ENCODE data around the gene SH3GL2.

The SH3GL2 gene

DNA sequence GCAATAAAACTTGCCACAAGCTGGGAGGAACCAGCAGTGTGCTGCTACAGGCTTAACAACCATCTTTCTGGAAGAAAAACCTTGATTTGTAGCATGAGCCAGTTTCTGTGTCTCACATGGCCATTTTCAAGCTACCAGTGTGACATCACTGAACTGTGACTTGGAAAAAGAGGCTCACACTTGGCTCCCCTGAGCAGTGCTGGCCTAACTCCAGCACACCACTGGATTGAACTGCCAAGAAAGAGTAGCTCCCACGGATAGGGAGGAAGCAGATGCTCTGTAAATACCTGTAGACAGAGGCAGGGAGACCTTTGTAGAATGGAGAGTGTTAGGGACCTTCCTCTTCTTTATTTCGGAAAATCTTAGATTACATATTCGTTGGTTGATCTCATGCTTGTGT is 197.9 kb downstream of the SH3GL2 start:
- no peak for DNase-seq
- in situ Hi-C loops (cut with HindIII; ENCODE audit: low pct_ligation_motif_present, low pct_unique_long_range_greater_than_20kb, low sequenced_read_pairs): no loop called here

DNA sequence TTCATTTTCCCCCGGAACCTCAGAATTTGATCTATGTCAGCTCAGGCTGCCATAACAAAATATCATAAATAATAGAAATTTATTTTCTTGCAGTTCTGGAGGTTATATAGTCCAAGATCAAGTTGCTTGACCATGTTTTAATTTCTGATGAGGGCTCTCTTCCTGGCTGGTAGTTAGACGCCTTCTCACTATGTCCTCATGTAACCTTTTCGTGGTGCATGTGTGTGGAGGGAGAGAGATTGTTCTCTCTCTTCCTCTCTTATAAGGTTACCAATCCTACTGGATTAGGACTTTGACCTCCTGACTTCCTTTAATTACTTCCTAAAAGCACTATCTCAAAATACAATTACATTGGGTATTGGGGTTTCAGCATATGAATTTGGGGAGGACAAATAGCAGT is 198.6 kb downstream of the SH3GL2 start:
- no peak for DNase-seq
- in situ Hi-C loops (cut with HindIII; ENCODE audit: low pct_ligation_motif_present, low pct_unique_long_range_greater_than_20kb, low sequenced_read_pairs): no loop called here

DNA sequence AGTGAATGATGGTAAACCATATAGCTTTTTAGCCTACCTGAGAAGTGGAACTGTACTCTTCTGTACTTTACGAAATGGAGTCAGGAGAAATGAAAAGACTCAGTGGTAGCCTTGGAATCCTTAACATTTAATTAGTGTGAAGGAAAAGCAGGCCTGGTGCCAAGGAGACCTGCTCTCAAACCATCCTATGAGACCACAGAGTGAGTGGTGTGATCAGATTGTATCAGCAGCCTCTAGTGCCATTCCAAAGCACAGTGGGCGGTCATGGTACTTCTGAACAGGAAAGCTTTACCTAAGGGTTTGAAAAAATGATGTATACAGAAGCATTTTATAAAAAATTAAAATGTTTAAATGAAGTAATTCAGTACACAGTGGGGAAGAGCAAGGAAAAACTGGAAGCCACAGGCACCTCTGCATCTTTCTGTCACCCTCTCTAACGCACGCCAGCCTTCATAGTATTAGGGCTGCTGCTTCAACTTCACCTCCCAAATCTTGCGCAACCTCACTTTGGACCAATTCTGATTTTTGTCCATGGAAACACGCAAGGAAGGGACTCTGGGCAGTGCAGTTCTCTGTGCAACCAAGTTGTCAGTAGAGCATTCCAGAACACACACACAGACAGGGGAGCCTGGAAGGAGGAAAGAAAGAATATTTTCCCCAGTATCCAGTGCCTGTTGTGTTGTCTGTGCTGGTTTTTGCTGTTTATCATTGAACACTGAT is 203.7 kb downstream of the SH3GL2 start:
- DNase-seq: no peak
- in situ Hi-C loops (cut with HindIII; ENCODE audit: low pct_ligation_motif_present, low pct_unique_long_range_greater_than_20kb, low sequenced_read_pairs): no loop called here

DNA sequence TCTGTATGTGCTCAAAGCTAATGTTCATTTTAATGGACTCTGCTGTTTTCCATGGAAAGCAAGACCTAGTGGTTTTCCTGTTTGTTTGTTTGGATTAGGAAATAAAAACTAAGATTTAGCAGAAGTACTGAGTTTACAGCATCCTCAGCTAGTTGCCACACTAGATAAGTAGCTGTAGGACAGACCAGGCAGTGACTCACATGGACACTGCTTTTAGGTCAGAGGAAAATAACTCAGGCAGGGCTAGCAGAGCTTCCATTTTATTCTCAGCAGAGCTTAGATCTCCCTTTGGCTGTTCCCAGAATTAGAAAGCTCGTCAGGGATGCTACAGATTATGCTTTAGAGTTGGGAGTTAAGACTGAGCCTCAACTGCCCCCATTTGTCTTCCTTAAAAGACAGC is 204.4 kb downstream of the SH3GL2 start:
- in situ Hi-C loops (cut with HindIII; ENCODE audit: low pct_ligation_motif_present, low pct_unique_long_range_greater_than_20kb, low sequenced_read_pairs): no loop called here
- no peak for DNase-seq

DNA sequence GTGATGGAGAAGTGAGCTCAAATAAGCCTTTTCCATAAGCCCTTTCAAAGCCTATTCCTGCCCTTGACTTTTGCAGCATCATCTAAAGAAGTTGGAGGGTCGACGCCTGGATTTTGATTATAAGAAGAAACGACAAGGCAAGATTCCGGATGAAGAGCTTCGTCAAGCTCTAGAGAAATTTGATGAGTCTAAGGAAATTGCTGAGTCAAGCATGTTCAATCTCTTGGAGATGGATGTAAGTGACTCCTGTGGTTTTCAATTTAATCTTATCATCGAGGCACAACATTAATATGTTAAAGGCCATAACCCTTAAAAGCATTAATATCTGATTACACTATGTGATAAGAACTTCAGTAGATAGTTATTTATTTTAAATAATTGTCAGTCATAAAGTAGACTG is 210.4 kb downstream of the SH3GL2 start:
- DNase-seq: no peak
- in situ Hi-C loops (cut with HindIII; ENCODE audit: low pct_ligation_motif_present, low pct_unique_long_range_greater_than_20kb, low sequenced_read_pairs): no loop called here

DNA sequence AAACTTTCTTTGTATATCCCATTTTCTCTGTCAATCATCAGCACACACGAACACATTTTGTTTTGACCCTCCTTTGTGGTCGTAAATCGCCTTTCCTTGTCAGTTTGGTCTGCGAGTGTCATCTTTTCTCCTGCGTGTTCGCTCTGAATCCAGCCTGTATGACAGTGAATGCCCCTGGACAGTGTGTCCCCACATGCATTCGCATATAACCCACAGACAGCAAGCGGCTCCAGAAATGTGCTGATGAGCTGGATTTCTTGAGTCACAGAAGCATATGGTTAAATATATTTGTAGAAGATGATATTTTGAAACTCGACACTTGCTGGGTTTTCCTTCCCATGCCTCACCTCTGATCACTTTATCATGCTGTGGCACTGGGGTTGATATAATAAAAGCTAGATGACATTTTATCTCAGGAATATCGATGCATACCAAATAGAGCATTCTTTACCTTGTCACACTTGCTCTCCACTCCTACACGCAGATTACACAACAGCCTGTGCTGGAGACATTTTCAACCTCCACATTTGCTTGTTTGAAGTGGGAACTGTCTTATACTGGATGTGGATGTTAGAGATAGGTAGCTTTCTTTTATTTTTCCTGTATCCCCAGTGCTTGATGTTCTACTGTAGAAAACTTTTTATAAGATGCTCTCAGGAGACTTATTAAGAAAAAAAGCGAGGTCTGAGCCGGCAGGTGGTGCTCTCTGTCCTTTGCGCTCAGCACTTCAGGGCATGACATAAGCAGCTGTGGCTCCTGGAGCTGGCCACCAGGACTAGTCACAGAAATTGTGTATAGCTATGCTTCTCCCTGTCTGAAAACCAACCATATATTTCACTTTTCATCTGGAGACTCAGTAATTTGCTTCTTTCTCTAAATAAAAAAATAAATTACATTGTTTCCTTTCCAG is 215.1 kb downstream of the SH3GL2 start:
- in situ Hi-C loops (cut with HindIII; ENCODE audit: low pct_ligation_motif_present, low pct_unique_long_range_greater_than_20kb, low sequenced_read_pairs): no loop called here
- DNase-seq: peak; percentile 16

DNA sequence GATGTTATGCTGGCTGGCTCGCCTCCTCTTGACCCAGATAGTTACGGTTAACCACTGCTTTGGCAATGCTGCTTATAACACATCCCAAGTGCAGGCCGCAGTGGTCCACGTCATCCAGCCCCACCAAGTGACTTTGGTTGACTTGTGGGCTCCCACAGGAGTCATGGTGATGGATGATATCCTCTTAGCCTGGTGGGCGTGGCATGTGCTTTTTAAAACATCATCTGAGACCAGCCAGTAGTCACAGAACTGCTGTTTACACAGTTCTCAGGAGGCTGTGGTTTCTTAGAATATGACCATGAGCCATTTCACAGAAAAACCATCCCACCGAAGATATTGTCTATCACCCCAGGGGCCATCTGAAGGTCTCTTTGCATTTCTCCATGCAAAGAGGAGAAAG is 216.9 kb downstream of the SH3GL2 start:
- no peak for DNase-seq
- in situ Hi-C loops (cut with HindIII; ENCODE audit: low pct_ligation_motif_present, low pct_unique_long_range_greater_than_20kb, low sequenced_read_pairs): no loop called here

DNA sequence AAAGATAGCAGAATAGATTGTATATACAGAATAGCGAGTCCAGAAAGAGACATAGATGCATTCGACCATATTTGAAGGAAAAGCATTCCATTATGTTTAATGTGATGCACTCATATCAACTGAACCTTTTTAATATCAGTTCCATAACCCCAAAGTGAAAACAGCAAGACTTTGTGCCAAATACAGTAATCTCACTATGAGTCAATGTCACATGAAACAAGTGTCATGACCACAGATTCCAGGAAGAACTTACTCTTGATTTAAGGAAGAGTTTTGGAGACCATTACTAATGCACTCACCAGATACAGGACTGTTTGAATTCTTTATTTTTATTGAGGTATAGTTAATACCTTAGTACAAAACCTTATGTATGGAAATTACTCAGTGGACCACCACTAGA is 220.5 kb downstream of the SH3GL2 start:
- in situ Hi-C loops (cut with HindIII; ENCODE audit: low pct_ligation_motif_present, low pct_unique_long_range_greater_than_20kb, low sequenced_read_pairs): no loop called here
- DNase-seq: no peak

DNA sequence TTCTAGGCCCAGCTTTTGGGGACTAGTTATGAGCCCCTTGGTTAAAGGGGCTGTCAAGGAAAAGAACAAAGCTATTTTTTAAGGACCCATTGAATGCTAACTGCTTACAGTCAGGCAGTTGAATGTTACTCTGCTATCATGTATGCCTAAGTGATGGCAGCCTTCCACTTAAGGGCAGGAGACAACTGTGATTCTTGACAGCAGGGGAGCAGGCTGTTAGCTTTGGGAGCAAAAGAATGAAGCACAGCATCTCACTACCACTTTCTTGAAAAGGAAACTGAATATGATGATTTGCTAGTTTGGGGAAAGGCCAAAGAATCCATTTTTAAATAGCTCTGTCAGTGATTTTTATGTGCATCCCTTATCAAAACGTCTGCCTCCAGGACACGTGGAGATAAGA is 221.6 kb downstream of the SH3GL2 start:
- in situ Hi-C loops (cut with HindIII; ENCODE audit: low pct_ligation_motif_present, low pct_unique_long_range_greater_than_20kb, low sequenced_read_pairs): no loop called here
- no peak for DNase-seq

DNA sequence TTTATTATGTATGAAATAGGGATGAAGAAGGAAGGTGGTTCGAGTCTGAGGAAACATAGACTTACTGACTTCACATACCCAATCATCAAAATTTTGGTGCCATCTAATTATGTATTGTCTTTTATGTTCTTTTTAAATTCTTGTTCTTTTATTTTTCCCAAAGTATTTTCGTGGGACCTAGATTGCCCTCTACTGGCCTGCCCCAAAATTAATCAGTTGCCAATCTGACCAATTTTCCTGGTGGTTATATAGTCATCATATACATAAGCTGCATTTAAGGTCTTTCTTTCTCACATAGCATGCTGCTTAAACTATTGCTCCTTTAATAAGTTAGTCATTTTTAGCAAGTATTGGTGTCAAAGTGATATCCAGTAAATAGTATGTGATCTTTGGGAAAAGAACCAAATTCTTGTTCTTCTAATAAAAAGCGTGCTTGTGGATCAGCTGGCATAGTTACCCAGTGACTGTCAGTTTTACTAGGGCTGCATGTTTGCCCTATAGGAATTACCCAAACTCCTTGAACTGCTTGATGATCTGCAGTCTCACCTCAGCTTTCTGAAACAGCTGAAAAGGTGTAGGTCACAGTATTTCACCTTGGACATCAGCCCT is 223.5 kb downstream of the SH3GL2 start:
- in situ Hi-C loops (cut with HindIII; ENCODE audit: low pct_ligation_motif_present, low pct_unique_long_range_greater_than_20kb, low sequenced_read_pairs): no loop called here
- peak; percentile 8 for DNase-seq

DNA sequence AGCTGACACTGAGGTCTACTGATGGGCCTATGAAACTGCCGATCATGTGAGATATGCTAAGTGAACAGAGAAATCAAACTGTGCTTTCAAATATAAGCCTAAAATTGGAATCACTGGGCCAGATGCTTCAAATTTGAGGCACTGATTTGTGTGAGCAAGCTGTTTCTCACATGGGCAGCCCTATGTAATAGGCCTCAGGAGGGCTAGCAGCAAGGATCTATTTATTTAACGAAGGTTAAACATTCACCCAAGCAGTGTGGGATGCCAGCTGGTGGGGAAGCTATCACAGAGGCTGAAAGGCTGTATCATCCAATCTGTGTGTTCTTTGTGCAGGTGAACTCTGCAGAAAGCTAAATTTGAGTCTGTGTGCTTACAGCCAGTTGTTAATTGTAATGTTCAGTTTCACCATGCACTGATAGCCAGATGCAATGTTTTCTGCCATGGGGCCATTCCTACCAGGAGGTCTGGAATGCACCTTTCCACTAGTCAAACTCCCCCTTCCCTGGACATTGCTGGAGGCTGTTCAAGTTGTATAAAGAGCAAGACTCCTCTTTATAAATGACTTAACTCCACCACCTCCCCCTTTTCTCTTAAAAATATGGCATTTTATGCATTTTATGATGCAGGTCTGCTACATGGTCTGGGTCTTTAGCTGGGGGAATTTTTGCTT is 228.9 kb downstream of the SH3GL2 start:
- in situ Hi-C loops (cut with HindIII; ENCODE audit: low pct_ligation_motif_present, low pct_unique_long_range_greater_than_20kb, low sequenced_read_pairs): no loop called here
- DNase-seq: no peak

DNA sequence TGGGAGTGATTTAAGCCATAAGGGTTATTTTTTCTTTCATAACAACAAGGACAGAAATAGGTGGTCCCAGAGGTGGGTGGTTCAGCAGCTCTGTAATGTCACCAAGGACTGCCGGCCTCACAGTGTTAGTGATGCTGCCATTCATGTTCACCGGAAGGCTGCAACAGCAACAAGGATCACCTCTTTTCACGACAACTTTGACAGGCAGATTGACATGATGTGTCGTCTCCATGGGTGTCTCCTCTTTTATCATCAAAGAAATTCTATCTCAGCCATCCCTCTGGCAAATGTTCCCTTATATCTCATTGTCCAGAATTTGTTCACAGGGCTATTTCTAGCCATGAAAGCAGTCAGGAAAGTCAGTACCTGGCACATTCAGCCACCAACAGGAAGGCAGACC is 231.5 kb downstream of the SH3GL2 start:
- no peak for DNase-seq
- in situ Hi-C loops (cut with HindIII; ENCODE audit: low pct_ligation_motif_present, low pct_unique_long_range_greater_than_20kb, low sequenced_read_pairs): no loop called here

DNA sequence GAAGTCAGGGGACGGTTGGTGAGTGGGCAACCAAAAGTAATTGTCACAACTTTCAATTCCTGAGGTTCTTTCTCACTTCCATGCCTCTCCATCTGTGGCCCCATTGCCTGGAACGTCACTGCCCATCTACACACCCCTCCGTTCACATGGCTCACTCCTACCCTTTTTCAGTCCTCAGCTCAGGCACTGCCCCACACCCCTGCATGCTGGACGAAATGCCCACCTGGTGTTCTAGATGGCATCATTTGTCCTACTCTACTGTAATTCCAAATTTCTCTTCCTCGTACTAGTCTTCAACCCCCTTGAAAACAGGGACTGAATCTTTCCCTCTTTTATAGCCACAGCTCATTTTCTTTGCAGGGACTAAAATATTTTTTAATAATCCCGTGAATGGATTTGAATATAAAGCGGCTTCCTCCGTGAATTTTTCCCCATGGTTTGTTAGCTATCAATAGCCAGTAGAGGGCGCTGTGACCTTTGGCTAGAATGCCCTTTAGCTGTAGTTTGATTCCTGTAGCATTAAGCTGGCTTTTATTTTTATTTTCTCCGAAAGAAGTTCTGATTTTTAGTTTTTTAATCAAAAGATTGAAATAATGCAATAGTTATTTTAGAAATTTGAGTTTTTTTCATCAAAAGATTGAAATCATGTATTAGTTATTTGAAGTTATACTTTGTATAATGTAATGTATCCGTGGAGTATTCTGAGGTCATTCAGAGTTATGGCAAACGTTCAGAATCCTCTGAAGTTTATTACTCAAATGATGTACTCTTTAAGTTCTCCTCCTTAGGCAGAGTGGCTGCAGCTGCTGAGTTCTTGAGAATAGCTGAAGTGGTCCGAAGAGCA is 232.1 kb downstream of the SH3GL2 start:
- in situ Hi-C loops (cut with HindIII; ENCODE audit: low pct_ligation_motif_present, low pct_unique_long_range_greater_than_20kb, low sequenced_read_pairs): no loop called here
- DNase-seq: peak; percentile 52

DNA sequence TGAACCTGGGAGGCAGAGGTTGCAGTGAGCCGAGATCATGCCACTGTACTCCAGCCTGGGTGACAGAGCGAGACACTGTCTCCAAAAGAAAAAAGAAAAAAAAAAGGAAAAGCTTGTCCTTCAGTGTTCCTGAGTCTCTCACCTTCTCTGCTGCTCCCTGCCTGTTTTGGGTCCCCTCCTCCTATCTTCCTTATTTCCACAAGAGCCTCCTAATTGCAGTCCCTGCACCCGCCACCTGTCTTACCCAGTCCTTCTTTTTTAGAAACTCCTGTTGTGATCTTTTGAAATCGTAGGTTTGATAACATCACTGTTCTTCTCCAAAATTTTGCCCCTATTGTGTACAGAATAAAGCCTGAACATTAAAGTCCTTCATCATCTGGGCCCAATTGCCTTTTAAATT is 234.9 kb downstream of the SH3GL2 start:
- in situ Hi-C loops (cut with HindIII; ENCODE audit: low pct_ligation_motif_present, low pct_unique_long_range_greater_than_20kb, low sequenced_read_pairs): no loop called here
- DNase-seq: no peak

DNA sequence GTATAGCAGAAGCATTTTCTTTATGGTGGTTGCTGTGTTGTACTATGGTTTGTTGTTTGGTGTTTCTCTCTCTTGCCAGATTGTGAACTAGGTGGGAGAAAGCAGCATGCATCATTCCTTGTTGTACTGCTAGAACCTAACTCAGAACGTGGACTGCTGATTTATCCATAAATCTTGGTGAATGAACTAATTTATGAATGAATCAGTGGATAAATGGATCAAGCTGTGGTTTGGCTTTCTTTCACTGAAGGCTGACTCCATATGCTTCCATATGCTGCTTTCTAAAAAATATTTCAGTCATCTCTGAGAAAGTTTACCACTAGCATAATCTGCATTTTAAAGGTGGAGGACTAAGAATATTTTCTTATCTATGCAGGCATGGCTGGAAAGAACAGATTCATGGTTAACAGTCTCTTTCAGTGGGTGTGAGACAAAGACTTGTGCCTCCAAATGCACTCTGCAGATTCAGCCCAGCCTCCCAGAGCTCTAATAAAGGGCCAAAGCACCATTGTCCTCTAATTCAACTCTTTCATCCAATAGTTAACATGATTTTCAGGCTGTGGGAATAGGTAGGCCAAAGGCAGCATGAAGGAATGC is 237.7 kb downstream of the SH3GL2 start:
- in situ Hi-C loops (cut with HindIII; ENCODE audit: low pct_ligation_motif_present, low pct_unique_long_range_greater_than_20kb, low sequenced_read_pairs): no loop called here
- no peak for DNase-seq

DNA sequence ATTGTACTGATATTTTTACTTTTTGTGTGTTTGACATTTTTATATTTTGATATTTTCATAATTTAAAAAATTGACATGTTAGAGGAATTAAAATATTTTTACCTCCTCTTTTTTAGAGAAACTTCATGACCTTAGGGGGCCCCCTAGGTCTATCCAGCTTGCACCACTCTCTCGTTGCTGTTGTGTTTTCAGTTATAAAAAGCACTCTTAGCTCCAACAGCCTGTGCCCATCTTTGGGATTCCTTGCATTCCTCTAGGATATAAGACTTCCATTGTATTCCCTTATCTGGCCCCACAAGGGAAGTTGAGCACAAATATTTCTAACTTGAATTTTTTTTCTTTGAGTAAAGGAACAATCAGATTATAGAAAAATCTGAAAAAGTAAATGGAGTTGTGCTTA is 245.3 kb downstream of the SH3GL2 start:
- in situ Hi-C loops (cut with HindIII; ENCODE audit: low pct_ligation_motif_present, low pct_unique_long_range_greater_than_20kb, low sequenced_read_pairs): no loop called here
- DNase-seq: no peak

DNA sequence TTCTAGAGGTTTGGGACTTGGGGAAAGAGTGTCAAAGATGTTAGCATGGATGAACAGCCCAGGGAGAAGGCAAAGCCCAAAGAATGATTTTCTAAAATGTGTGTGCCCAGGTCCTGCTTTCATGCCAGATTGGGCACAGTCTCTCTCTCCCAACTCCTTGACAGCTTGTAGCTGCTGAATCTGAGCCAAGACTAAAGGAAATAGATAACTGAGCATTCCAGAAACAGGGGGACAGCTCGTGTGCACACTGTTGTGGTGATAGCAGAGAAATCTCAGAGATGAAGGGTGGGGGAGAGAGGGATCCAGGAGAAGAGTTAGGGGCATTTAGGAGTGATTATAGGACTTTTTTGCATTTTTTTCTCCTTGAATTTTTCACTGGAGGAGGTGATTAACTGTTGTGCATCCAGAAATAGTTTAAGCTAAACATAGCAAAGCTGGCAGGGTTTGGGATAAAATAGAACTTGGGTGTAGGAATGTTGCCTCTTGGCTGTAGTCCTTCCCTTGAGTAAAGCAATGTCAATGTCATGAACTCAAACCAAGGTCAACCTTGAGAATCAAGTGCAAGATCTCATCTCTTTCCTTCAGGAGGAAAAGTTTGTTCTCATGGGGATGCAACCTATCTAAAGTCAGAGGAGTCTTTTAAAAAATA is 245.9 kb downstream of the SH3GL2 start:
- in situ Hi-C loops (cut with HindIII; ENCODE audit: low pct_ligation_motif_present, low pct_unique_long_range_greater_than_20kb, low sequenced_read_pairs): no loop called here
- DNase-seq: no peak

Measured in ACHN (cell line).